ENCODE data around the gene ELL.

- TF ChIP-seq CTCF (IDR thresholded peaks at IDR 0.05): no peak
- TF ChIP-seq POLR2A (IDR thresholded peaks at IDR 0.05): no peak
- no peak for TF ChIP-seq EP300 (IDR thresholded peaks at IDR 0.05)
Observed at GRCh38 chr19:18414504-18415177, 107.2 kb downstream of the ELL start.

Measured in upper lobe of left lung (tissue), 4 donors.